ENCODE results near the gene PHF23.

Gene PHF23

DNA sequence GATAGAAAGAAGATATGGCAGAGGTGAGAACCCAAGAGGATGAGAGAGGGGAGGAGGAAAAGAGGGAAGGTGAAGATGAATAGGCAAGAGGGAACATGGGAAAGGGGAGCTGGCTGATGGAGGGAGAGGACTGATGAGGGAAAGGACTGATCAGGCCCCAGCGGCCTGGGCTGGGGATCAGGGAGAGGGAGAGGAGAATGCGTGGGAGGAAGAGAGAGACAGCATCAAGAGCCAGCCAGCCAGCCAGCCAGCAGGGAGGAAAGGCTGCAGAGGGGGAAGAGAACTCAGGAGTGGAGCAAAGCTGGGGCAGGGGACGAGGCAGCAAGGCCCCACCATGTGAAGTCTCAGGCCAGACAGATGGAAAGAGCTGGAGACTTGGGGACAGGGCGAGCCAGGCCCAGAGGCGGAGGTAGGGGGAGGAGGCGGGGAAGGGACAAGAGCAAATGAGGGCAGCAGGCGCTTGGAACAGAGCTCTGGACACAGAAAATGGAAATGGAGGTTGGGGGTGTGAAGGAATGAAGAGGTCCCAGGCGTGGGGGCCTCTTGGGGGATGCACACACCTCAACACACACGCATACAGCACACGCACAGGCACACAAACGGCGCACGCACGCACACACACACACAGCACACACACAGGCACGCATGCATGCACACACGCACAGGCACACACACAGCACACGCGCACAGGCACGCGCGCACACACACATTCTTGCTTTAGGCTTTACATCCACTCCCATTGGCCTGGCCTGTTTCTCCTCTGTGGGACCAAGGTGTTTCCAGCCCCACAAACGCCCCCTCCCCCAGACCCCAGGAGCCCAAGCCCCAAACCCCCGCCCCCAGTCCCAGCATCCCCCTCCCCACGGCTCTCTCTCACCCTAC lies 31.9 kb downstream of the PHF23 start:
- no peak for DNase-seq (ENCODE audit: extremely low read depth in 1 of 2, low read depth in 1 of 2)

- DNase-seq (ENCODE audit: extremely low read depth in 1 of 2, low read depth in 1 of 2), result no peak
These were observed 33.7 kb downstream of the PHF23 start for GRCh38 chr17:7205561-7205960.

- DNase-seq (ENCODE audit: extremely low read depth in 1 of 2, low read depth in 1 of 2), result peak; percentile 80 to 93
These were observed 34.3 kb downstream of the PHF23 start for GRCh38 chr17:7204828-7205461.

DNA sequence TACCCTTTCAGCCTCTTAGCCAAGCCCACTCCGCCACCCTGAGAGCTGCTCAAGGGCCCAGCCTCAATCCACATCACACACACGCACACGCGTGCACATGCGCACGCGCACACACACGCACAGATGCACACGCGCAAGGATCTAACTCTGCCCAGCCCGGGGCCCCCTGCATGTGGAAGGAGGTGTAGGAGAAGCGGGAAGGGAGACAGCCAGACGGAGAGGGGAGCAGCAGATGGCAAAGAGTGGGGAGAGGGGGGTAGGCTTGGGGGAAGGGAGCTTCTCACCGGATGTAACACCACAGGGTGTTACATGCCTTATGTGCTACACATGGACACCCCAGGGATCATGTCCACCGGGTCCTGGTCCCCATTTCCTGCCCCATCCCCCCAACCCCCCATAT lies 34.9 kb downstream of the PHF23 start:
- DNase-seq (ENCODE audit: extremely low read depth in 1 of 2, low read depth in 1 of 2), result no peak

DNA sequence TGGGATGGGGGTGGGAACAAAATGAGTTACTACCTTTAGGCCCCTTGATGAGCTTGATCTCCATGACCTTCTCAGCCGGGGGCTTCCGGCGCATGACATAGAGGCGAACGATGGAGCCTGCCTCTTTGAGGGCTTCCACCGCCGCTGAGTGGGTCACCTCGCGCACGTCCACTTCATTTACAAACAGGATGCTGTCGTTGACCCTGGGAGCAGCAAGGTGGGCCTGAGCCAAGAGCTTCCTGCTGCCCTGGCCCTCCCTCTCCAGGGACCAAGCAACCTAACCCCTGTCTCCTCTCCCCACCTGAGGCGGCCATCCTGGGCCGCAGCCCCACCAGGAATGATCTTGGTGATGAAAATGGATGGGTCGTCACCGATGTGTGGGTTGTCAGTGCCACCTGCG lies 35.9 kb downstream of the PHF23 start:
- no peak for DNase-seq (ENCODE audit: extremely low read depth in 1 of 2, low read depth in 1 of 2)

- no peak for DNase-seq (ENCODE audit: extremely low read depth in 1 of 2, low read depth in 1 of 2)
These were observed 42.4 kb downstream of the PHF23 start for GRCh38 chr17:7196651-7197401.

- no peak for DNase-seq (ENCODE audit: extremely low read depth in 1 of 2, low read depth in 1 of 2)
These were observed 43.3 kb downstream of the PHF23 start for GRCh38 chr17:7195971-7196370.

- no peak for DNase-seq (ENCODE audit: extremely low read depth in 1 of 2, low read depth in 1 of 2)
These were observed 46.9 kb downstream of the PHF23 start for GRCh38 chr17:7192271-7192937.

DNA sequence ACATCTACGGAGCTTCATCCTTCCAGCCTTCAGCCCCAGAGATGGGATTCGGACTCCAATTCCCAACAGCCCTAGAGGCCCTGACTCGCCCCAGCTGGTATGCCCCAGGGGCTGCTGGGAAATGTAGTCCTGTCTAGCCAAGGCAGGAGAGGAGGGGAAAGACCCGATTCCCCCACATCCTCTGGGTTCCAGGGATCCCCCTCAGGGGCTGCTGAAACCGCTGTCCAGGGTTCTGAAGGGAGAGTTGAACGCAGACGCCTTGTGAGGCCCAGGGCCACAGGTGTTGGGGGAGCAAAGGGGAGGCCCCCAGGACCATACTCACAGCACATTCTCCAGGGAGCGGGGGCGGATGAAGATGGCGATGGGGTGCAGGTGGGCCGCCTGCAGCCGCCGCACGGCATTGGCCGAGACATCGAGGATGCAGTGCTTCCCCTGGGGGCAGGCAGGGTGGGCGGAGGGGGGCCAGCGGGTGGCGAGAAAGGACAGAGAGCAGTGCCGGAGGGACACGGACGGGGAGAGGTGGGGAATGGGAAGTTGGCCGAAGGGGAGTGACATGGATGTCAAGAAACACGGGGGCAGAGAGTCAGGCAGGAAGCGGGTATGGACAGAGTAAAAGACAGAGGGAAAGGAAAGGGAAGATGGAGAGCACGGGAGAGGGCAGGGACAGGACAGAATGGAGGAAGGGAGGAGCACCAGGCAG lies 47.5 kb downstream of the PHF23 start:
- no peak for DNase-seq (ENCODE audit: extremely low read depth in 1 of 2, low read depth in 1 of 2)

DNA sequence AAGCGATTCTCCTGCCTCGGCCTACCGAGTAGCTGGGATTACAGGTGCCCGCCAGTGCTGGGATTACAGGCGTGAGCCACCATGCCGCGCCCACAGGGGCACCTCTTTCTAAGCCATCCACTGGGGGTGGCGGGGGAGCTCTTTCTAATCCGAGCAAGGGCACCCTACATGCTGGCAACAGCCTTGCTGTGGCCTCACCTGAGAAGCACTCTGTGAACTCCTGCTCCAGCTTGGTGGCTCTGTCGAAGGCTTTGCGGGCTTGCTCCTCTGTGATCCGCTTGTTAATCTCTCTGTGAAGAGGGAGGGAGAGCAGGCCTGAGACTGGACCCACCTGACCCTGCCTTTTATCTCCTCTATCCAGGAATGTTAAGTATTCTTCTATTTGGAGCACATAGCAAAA lies 48.2 kb downstream of the PHF23 start:
- DNase-seq (ENCODE audit: extremely low read depth in 1 of 2, low read depth in 1 of 2), result no peak

DNA sequence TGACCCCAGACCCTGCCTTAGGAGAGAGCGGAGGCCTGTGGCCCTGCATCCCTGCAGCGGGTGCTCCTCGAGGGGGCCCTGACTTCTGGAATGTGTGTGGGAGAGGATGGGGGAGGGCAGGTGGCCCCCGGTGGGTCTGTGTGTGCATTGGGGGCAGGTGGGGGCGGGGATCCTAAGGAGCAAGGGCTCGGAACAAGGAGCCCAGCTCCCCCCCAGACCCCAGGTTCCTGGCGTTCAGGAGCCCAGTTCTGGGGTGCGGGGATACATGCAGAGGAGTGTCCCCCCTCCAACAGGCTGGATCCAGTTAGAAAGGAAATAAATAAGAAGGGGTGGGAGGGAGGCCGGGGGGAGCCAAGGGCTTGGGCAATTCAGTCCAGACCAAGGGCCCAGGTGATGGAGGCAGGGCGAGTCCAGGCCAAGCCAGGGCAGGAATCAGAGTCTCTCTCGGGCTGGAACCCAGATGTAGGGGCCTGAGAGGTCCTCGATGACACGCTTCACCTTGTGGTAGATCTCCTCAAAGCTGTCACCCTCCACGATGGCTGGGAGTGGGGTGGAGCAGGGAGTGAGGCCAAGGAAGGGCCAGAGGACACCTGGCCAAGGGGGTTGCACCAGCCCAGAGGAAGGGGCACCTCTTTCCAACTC lies 48.9 kb downstream of the PHF23 start:
- no peak for DNase-seq (ENCODE audit: extremely low read depth in 1 of 2, low read depth in 1 of 2)

DNA sequence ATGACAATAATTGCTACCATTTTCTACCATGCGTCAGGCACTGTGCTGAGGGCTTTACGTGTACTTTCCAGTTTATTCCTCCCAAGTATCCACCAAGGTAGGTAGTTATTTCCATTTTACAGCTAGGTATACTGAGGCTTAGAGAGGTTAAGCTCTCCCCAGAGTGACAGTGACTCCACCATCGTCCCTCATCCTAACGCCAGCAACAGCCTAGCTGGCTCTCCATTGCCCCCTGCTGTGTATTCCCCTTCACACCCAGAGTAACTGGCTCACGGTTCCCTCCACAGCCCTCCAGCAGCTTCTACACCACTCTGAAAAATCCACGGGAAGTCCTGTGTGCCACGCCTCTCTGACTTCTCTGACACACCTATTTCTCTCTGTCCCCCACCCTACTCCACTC lies 53.0 kb downstream of the PHF23 start:
- DNase-seq (ENCODE audit: extremely low read depth in 1 of 2, low read depth in 1 of 2), result no peak
